Uterus (tissue), 4 donors: ENCODE data around the gene AVPR2. TPM values are rescaled to one million over a fixed set of nuclear protein-coding genes. Genes with fewer than 3 reads are reported as not detected.
A peak's percentile ranks its signal among the peaks of the same experiment; 100 is the strongest.

Experiments
- DNase-seq, 2 donors: peaks; one replicate each; pipeline ENCODE4 v3.0.0-alpha.2; 2019 to 2020
- H3K27ac ChIP-seq, 2 donors: fragments of 200-600 bp; sonication (generic); 1 replicate in 1 of 2; 2 replicates in 1 of 2; pipeline ENCODE4 v1.5.1; 2016 to 2018
- H3K27me3 ChIP-seq, 2 donors: fragments of 200-600 bp; sonication (generic); one replicate each; pipeline ENCODE4 v1.5.1; 2018 to 2019; ENCODE audit warnings: control low read depth in 1 of 2
- H3K36me3 ChIP-seq, 2 donors: fragments of 200-600 bp; sonication (generic); one replicate each; pipeline ENCODE4 v1.5.1; 2019; ENCODE audit warnings: control low read depth in 1 of 2
- H3K4me1 ChIP-seq, 2 donors: fragments of 200-600 bp; sonication (generic); one replicate each; pipeline ENCODE4 v1.5.1; 2018 to 2019; ENCODE audit warnings: control low read depth in 1 of 2
- H3K4me3 ChIP-seq, 2 donors: fragments of 200-600 bp; sonication (generic); 1 replicate in 1 of 2; 2 replicates in 1 of 2; pipeline ENCODE4 v1.5.1; 2018 to 2019; ENCODE audit warnings: mild to moderate bottlenecking in 1 of 2
- H3K9me3 ChIP-seq, 2 donors: fragments of 200-600 bp; sonication (generic); one replicate each; pipeline ENCODE4 v1.5.1; 2019; ENCODE audit warnings: control low read depth in 1 of 2
- POLR2A ChIP-seq, 2 donors: fragments of 450-650 bp; IDR thresholded peaks; one replicate each; pipeline ENCODE4 v1.6.1; 2016; ENCODE audit warnings: antibody characterized with exemption in 2 of 2, mild to moderate bottlenecking in 1 of 2, moderate library complexity in 1 of 2
- intact Hi-C: fragments of 100-400 bp; cut with DNase I; formaldehyde crosslinking; loops from one replicate; pipeline ENCODE4 v1.15.1; 2023; ENCODE audit warnings: low total_unique reads
- total RNA-seq, 4 donors: library from RNA; depleted of rRNA in 3 of 4; stranded (reverse); fragments of >200 nt in 3 of 4; gene quantifications; one replicate each; pipeline versions ENCODE4 v1.1.0 to v1.2.4, GENCODE V29; 2014 to 2023
- TF ChIP-seq, protein P1 (sequence below), 4 experiments: fragments of 200-600 bp in 2 of 4; fragments of 450-650 bp in 2 of 4; sonication (generic) in 2 of 4; IDR thresholded peaks; one replicate each; pipeline ENCODE4 v1.5.1; 2016 to 2019; ENCODE audit warnings: antibody characterized with exemption in 4 of 4, mild to moderate bottlenecking in 2 of 4, moderate library complexity in 1 of 4
- donor health status: DM: yes; HTN: yes; CAD: no.

Gene AVPR2
- total RNA-seq, 4 donors from 2014 or later: 0.35 to 5.2 (median 4.4) TPM; not detected in 1

GRCh38 chrX:153927922-153928760, 23.7 kb downstream of the AVPR2 start:
- H3K4me3 ChIP-seq: peak overlapping the region; percentile 42 to 71
- peaks cover 3 to 4% of the 10 kb centered on the region in 2 donors for H3K4me1 ChIP-seq
- peak; percentile 75 to 94 for TF ChIP-seq POLR2A (IDR thresholded peaks at IDR 0.05)
- TF ChIP-seq, protein P1, sequence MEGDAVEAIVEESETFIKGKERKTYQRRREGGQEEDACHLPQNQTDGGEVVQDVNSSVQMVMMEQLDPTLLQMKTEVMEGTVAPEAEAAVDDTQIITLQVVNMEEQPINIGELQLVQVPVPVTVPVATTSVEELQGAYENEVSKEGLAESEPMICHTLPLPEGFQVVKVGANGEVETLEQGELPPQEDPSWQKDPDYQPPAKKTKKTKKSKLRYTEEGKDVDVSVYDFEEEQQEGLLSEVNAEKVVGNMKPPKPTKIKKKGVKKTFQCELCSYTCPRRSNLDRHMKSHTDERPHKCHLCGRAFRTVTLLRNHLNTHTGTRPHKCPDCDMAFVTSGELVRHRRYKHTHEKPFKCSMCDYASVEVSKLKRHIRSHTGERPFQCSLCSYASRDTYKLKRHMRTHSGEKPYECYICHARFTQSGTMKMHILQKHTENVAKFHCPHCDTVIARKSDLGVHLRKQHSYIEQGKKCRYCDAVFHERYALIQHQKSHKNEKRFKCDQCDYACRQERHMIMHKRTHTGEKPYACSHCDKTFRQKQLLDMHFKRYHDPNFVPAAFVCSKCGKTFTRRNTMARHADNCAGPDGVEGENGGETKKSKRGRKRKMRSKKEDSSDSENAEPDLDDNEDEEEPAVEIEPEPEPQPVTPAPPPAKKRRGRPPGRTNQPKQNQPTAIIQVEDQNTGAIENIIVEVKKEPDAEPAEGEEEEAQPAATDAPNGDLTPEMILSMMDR (IDR thresholded peaks at IDR 0.05): peak in 2 of 4 experiments; percentile 18 to 21
- no peaks in the 10 kb centered on the region for H3K9me3 ChIP-seq
- no peaks in the 10 kb centered on the region for H3K27me3 ChIP-seq
- no peaks in the 10 kb centered on the region for H3K36me3 ChIP-seq
- DNase-seq: peak; percentile 96
- H3K27ac ChIP-seq: peak overlapping the region; percentile 92 to 97
- intact Hi-C loops: no loop called here

DNA sequence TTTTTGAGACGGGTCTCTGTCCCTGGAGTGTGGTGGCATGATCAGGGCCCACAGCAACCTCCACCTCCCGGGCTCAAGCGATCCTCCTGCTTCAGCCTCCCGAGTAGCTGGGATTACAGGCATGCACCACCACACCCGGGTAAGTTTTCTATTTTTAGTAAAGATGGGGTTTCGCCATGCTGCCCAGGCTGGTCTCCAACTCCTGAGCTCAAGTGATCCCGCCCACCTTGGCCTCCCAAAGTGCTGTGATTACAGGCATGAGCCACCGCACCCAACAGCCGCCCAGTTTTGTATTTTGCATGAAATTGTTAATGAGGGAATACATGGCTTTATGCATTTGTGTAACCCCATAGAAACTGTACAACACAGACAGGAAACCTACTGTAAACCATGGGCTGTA, 24.4 kb downstream of the AVPR2 start:
- H3K27me3 ChIP-seq: no peaks in the 10 kb centered on the region
- DNase-seq: no peak
- H3K4me3 ChIP-seq: no peak overlapping the region
- no peaks in the 10 kb centered on the region for H3K9me3 ChIP-seq
- H3K4me1 ChIP-seq: peaks cover 3 to 4% of the 10 kb centered on the region in 2 donors
- TF ChIP-seq, protein P1 (IDR thresholded peaks at IDR 0.05): no peak
- no peak for TF ChIP-seq POLR2A (IDR thresholded peaks at IDR 0.05)
- peak overlapping the region; percentile 53 to 69 for H3K27ac ChIP-seq
- no peaks in the 10 kb centered on the region for H3K36me3 ChIP-seq
- intact Hi-C loops: no loop called here

GRCh38 chrX:153929576-153929975, 25.1 kb downstream of the AVPR2 start:
- TF ChIP-seq, protein P1 (IDR thresholded peaks at IDR 0.05): no peak
- no peak for TF ChIP-seq POLR2A (IDR thresholded peaks at IDR 0.05)
- H3K4me3 ChIP-seq: no peak overlapping the region
- no peaks in the 10 kb centered on the region for H3K36me3 ChIP-seq
- no peak for DNase-seq
- peaks cover 4 to 8% of the 10 kb centered on the region in 2 donors for H3K4me1 ChIP-seq
- H3K27me3 ChIP-seq: no peaks in the 10 kb centered on the region
- H3K27ac ChIP-seq: no peak overlapping the region
- intact Hi-C loops: no loop called here
- no peaks in the 10 kb centered on the region for H3K9me3 ChIP-seq

- Histone ChIP-seq H3K4me1 (peaks cover 4 to 8% of the 10 kb centered on the region in 2 donors), H3K27ac (no peak overlapping the region)
These were observed 25.8 kb downstream of the AVPR2 start for GRCh38 chrX:153930011-153930910.

More at GRCh38 chrX:153930011-153930910, 25.8 kb downstream of the AVPR2 start:
- no peak for TF ChIP-seq POLR2A (IDR thresholded peaks at IDR 0.05)
- TF ChIP-seq, protein P1 (IDR thresholded peaks at IDR 0.05): no peak
- no peaks in the 10 kb centered on the region for H3K36me3 ChIP-seq
- no peaks in the 10 kb centered on the region for H3K27me3 ChIP-seq
- H3K9me3 ChIP-seq: no peaks in the 10 kb centered on the region
- intact Hi-C loops: no loop called here
- no peak for DNase-seq
- no peak overlapping the region for H3K4me3 ChIP-seq
